Cardiac muscle cell (in vitro differentiated cells and primary cell): ENCODE data around the gene BCKDHB. TPM values are rescaled to one million over a fixed set of nuclear protein-coding genes. Genes with fewer than 3 reads are reported as not detected.

Source experiments
- DNase-seq, 2 donors: peaks; one replicate each; pipeline versions ENCODE4 v3.0.0 to v3.0.0-alpha.2; 2010 to 2017; ENCODE audit warnings: low read depth in 1 of 2, low spot score in 1 of 2
- H3K27ac ChIP-seq: fragments of 200-600 bp; sonication (generic); 2 replicates; pipeline ENCODE4 v1.5.1; 2016
- H3K27me3 ChIP-seq: fragments of 200-600 bp; sonication (generic); 2 replicates; pipeline ENCODE4 v1.6.0; 2016; ENCODE audit warnings: control low read depth
- H3K36me3 ChIP-seq: fragments of 200-600 bp; sonication (generic); 2 replicates; pipeline ENCODE4 v1.5.1; 2016; ENCODE audit warnings: control low read depth
- H3K4me1 ChIP-seq: fragments of 200-600 bp; sonication (generic); 2 replicates; pipeline ENCODE4 v1.8.1; 2017; ENCODE audit warnings: low read depth, mild to moderate bottlenecking, mixed run types
- H3K4me3 ChIP-seq: fragments of 200-600 bp; sonication (generic); 2 replicates; pipeline ENCODE4 v1.5.1; 2016; ENCODE audit warnings: mild to moderate bottlenecking
- H3K9me3 ChIP-seq: fragments of 200-600 bp; sonication (generic); 2 replicates; pipeline ENCODE4 v1.5.1; 2017; ENCODE audit warnings: low read depth, mild to moderate bottlenecking, control low read depth
- CTCF ChIP-seq: IDR thresholded peaks from 2 replicates; pipeline ENCODE4 v1.5.1; 2012; ENCODE audit warnings: low read depth, mild to moderate bottlenecking, low read length
- polyA plus RNA-seq: library from polyadenylated mRNA; unstranded; fragments of >200 nt; fragmentation: Nextera tagmentation; extraction: Ambion mirVana; gene quantifications from 2 replicates; pipeline ENCODE4 v1.2.1, GENCODE V29; 2016
- total RNA-seq: library from RNA; depleted of rRNA; stranded (reverse); fragments of >200 nt; gene quantifications from 2 replicates; pipeline ENCODE4 v1.2.3, GENCODE V29; 2016

Gene BCKDHB
- total and polyA plus RNA-seq, 2 experiments from 2014 or later, result 27.8 to 37.4 TPM

GRCh38 chr6:80356545-80356944, 250.1 kb downstream of the BCKDHB start:
- H3K4me1 ChIP-seq, result no peaks in the 10 kb centered on the region
- no peaks in the 10 kb centered on the region for H3K36me3 ChIP-seq
- no peak overlapping the region for H3K4me3 ChIP-seq
- no peak for DNase-seq
- TF ChIP-seq CTCF, result no peak
- H3K27me3 ChIP-seq, result no peaks in the 10 kb centered on the region
- no peak overlapping the region for H3K27ac ChIP-seq
- no peaks in the 10 kb centered on the region for H3K9me3 ChIP-seq

- peak overlapping the region; percentile 28 for H3K27ac ChIP-seq
- DNase-seq, result no peak
- TF ChIP-seq CTCF, result no peak
Measured at GRCh38 chr6:80357081-80357480, 250.6 kb downstream of the BCKDHB start.

GRCh38 chr6:80357674-80358073, 251.2 kb downstream of the BCKDHB start:
- Histone ChIP-seq H3K9me3 (no peaks in the 10 kb centered on the region), H3K36me3 (no peaks in the 10 kb centered on the region), H3K27ac (peak overlapping the region; percentile 28), H3K4me1 (no peaks in the 10 kb centered on the region), H3K4me3 (no peak overlapping the region), H3K27me3 (no peaks in the 10 kb centered on the region)
- DNase-seq, result no peak
- no peak for TF ChIP-seq CTCF

More at GRCh38 chr6:80357081-80357480, 250.6 kb downstream of the BCKDHB start:
- Histone ChIP-seq H3K27me3 (no peaks in the 10 kb centered on the region), H3K4me3 (no peak overlapping the region), H3K36me3 (no peaks in the 10 kb centered on the region), H3K4me1 (no peaks in the 10 kb centered on the region), H3K9me3 (no peaks in the 10 kb centered on the region)

GRCh38 chr6:80363501-80364122, 257.1 kb downstream of the BCKDHB start:
- DNase-seq, result peak in 1 of 2 donors; percentile 33
- Histone ChIP-seq H3K4me1 (peaks cover 23% of the 10 kb centered on the region), H3K4me3 (no peak overlapping the region), H3K9me3 (no peaks in the 10 kb centered on the region), H3K27me3 (no peaks in the 10 kb centered on the region), H3K27ac (no peak overlapping the region), H3K36me3 (no peaks in the 10 kb centered on the region)
- no peak for TF ChIP-seq CTCF

GRCh38 chr6:80364149-80364548, 257.7 kb downstream of the BCKDHB start:
- Histone ChIP-seq H3K9me3 (no peaks in the 10 kb centered on the region), H3K36me3 (no peaks in the 10 kb centered on the region), H3K27ac (no peak overlapping the region), H3K4me3 (no peak overlapping the region), H3K27me3 (no peaks in the 10 kb centered on the region), H3K4me1 (peaks cover 23% of the 10 kb centered on the region)
- no peak for DNase-seq
- no peak for TF ChIP-seq CTCF

- no peaks in the 10 kb centered on the region for H3K9me3 ChIP-seq
- H3K36me3 ChIP-seq, result no peaks in the 10 kb centered on the region
- DNase-seq, result no peak
- peak overlapping the region; percentile 83 for H3K27ac ChIP-seq
- H3K4me3 ChIP-seq, result no peak overlapping the region
- H3K4me1 ChIP-seq, result peaks cover 23% of the 10 kb centered on the region
- no peak for TF ChIP-seq CTCF
- H3K27me3 ChIP-seq, result no peaks in the 10 kb centered on the region
Measured at GRCh38 chr6:80366051-80366450, 259.6 kb downstream of the BCKDHB start.
